Ishikawa (cell line): ENCODE results near the gene TOMM40.

Experiments
- CEBPB ChIP-seq: IDR thresholded peaks from 2 replicates; pipeline ENCODE4 v1.6.1; 2012
- CREB1 ChIP-seq: IDR thresholded peaks from 2 replicates; pipeline ENCODE4 v1.6.1; 2012; ENCODE audit warnings: low read depth
- EGR1 ChIP-seq: IDR thresholded peaks from 2 replicates; pipeline ENCODE4 v1.6.1; 2012
- EP300 ChIP-seq: IDR thresholded peaks from 2 replicates; pipeline ENCODE4 v1.6.1; 2012; ENCODE audit warnings: borderline replicate concordance
- FOXM1 ChIP-seq: IDR thresholded peaks from 2 replicates; pipeline ENCODE4 v1.6.1; 2012; ENCODE audit warnings: low read depth, borderline replicate concordance
- NFIC ChIP-seq: IDR thresholded peaks from 2 replicates; pipeline ENCODE4 v1.6.1; 2012
- RAD21 ChIP-seq: IDR thresholded peaks from 2 replicates; pipeline ENCODE4 v1.6.1; 2012; ENCODE audit warnings: low read depth
- TAF1 ChIP-seq: IDR thresholded peaks from 2 replicates; pipeline ENCODE4 v1.6.1; 2012; ENCODE audit warnings: low read depth, mild to moderate bottlenecking
- TCF12 ChIP-seq: IDR thresholded peaks from 2 replicates; pipeline ENCODE4 v1.6.1; 2012; ENCODE audit warnings: low read depth
- TEAD4 ChIP-seq: IDR thresholded peaks from 2 replicates; pipeline ENCODE4 v1.6.1; 2012
- YY1 ChIP-seq: IDR thresholded peaks from 2 replicates; pipeline ENCODE4 v1.6.1; 2012; ENCODE audit warnings: low read depth
- ZBTB7A ChIP-seq: IDR thresholded peaks from 2 replicates; pipeline ENCODE4 v1.6.1; 2012; ENCODE audit warnings: low read depth
- TF ChIP-seq, protein P1 (sequence below): IDR thresholded peaks from 2 replicates; pipeline ENCODE4 v1.6.1; 2012; ENCODE audit warnings: low read depth, mild to moderate bottlenecking
- TF ChIP-seq, protein P2 (sequence below): IDR thresholded peaks from 2 replicates; pipeline ENCODE4 v1.6.1; 2012
- TF ChIP-seq, protein P3 (sequence below): IDR thresholded peaks from 2 replicates; pipeline ENCODE4 v1.6.1; 2012

Gene TOMM40

DNA sequence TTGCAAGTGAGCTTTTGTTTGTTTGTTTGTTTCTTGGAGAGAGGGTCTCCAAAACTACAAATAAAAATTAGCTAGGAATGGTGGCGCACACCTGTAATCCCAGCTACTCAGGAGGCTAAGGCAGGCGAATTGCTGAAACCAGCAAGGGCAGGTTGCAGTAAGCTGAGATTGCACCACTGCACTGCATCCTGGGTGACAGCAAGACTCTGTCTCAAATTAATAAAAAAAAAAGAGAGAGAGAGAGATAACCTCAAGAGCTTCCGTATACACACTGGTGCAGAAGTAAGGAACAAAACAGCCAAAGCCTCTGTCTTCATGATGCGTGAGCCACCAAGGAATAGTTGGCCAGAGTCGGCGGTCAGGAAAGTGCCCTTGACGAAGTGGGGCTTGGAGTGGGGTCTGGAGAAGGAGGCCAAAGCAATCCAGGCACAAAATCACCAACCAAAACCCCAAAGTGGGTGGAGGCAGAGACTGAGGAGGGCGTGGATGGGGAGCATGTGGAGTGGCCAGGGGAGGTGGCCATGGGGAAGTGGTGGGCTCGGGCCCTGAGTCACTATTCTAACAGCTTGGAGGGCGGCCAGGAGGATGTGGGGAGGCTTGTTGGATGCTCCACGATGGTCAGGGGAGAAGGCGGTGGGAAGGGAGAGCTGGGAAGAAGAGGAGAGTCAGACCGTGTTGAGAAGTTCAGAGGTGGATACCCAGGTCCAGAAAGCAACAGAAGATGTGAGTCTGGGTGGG is 21.2 kb upstream of the TOMM40 start:
- TF ChIP-seq, protein P1, sequence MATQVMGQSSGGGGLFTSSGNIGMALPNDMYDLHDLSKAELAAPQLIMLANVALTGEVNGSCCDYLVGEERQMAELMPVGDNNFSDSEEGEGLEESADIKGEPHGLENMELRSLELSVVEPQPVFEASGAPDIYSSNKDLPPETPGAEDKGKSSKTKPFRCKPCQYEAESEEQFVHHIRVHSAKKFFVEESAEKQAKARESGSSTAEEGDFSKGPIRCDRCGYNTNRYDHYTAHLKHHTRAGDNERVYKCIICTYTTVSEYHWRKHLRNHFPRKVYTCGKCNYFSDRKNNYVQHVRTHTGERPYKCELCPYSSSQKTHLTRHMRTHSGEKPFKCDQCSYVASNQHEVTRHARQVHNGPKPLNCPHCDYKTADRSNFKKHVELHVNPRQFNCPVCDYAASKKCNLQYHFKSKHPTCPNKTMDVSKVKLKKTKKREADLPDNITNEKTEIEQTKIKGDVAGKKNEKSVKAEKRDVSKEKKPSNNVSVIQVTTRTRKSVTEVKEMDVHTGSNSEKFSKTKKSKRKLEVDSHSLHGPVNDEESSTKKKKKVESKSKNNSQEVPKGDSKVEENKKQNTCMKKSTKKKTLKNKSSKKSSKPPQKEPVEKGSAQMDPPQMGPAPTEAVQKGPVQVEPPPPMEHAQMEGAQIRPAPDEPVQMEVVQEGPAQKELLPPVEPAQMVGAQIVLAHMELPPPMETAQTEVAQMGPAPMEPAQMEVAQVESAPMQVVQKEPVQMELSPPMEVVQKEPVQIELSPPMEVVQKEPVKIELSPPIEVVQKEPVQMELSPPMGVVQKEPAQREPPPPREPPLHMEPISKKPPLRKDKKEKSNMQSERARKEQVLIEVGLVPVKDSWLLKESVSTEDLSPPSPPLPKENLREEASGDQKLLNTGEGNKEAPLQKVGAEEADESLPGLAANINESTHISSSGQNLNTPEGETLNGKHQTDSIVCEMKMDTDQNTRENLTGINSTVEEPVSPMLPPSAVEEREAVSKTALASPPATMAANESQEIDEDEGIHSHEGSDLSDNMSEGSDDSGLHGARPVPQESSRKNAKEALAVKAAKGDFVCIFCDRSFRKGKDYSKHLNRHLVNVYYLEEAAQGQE = no peak
- TF ChIP-seq EP300 (no peak), YY1 (no peak), TAF1 (no peak), EGR1 (no peak), CREB1 (no peak), CEBPB (no peak), TEAD4 (no peak), FOXM1 (no peak), ZBTB7A (no peak), NFIC (no peak), TCF12 (no peak), RAD21 (no peak)
- TF ChIP-seq, protein P2, sequence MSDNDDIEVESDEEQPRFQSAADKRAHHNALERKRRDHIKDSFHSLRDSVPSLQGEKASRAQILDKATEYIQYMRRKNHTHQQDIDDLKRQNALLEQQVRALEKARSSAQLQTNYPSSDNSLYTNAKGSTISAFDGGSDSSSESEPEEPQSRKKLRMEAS = no peak
- TF ChIP-seq, protein P3, sequence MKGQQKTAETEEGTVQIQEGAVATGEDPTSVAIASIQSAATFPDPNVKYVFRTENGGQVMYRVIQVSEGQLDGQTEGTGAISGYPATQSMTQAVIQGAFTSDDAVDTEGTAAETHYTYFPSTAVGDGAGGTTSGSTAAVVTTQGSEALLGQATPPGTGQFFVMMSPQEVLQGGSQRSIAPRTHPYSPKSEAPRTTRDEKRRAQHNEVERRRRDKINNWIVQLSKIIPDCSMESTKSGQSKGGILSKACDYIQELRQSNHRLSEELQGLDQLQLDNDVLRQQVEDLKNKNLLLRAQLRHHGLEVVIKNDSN = no peak

DNA sequence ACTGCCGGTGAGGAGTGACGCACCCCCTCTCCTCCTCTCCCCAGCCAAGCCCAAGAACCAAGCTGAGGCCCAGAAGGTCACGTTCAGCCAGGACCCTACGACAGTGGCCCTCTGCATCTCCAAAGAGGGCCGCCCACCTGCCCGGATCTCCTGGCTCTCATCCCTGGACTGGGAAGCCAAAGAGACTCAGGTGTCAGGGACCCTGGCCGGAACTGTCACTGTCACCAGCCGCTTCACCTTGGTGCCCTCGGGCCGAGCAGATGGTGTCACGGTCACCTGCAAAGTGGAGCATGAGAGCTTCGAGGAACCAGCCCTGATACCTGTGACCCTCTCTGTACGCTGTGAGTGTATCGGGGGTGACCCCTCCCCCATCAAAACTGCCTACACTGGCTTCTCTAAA is 19.2 kb upstream of the TOMM40 start:
- TF ChIP-seq EP300 (no peak), CEBPB (no peak), ZBTB7A (no peak), TAF1 (no peak), NFIC (no peak)
- TF ChIP-seq, protein P1 = no peak
- TF ChIP-seq, protein P3 = no peak

DNA sequence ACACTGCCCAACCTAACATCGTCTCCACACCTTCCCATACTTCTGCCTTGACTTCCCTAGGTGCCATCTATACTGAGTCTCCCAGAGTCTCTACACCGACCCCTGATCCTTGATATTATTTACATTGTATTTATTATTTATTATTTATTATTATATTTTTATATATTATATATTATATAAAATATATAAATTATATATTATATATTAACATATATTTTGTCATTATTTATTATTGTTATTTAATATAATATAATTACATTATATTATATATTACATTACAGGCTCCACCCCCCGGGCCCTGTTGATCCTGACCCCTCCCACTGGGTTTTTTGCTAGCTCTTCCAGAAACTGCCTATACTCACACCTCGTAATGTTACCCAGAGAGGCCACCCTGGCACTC is 18.4 kb upstream of the TOMM40 start:
- TF ChIP-seq NFIC (no peak), EGR1 (no peak), YY1 (no peak), FOXM1 (no peak), TEAD4 (no peak), ZBTB7A (no peak), CREB1 (no peak), EP300 (no peak), RAD21 (no peak), CEBPB (no peak), TCF12 (no peak), TAF1 (no peak)
- TF ChIP-seq, protein P2 = no peak
- TF ChIP-seq, protein P1 = no peak
- TF ChIP-seq, protein P3 = no peak

DNA sequence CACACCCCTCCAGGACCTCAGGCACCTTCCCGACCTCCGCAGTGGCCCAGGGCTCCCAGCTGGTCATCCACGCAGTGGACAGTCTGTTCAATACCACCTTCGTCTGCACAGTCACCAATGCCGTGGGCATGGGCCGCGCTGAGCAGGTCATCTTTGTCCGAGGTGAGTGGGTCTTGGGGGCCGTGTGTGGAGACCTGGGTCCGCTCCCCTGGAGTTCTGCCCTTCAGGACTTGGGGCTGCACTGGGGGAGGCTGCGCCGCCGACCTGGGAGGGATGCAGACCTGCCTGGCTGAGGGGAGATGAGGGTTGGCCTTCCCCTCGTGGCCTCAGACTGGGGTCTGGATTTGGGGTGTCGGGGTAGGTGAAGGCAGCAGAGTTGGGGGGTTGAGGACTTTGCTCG is 16.7 kb upstream of the TOMM40 start:
- TF ChIP-seq TEAD4 (no peak), FOXM1 (no peak), CEBPB (no peak), TCF12 (no peak), YY1 (no peak), ZBTB7A (no peak), CREB1 (no peak), EGR1 (no peak), EP300 (no peak), NFIC (no peak), TAF1 (no peak), RAD21 (no peak)
- TF ChIP-seq, protein P2 = no peak
- TF ChIP-seq, protein P3 = no peak
- TF ChIP-seq, protein P1 = no peak
